SK-N-MC (cell line): Measurements from ENCODE around the gene PRRC2B.
"Not testable (repeated sequence)": the region's sequence is repeated elsewhere in the genome, so short reads cannot be mapped to it uniquely, and the experiment has no call there.

ENCODE experiments used
- EZH2 ChIP-seq: fragments of 200-600 bp; sonication (generic); IDR thresholded peaks from one replicate; pipeline ENCODE4 v1.6.1; 2017; ENCODE audit warnings: antibody characterized with exemption
- POLR2AphosphoS5 ChIP-seq: IDR thresholded peaks from 2 replicates; pipeline ENCODE4 v1.6.1; 2012; ENCODE audit warnings: mild to moderate bottlenecking, low read depth, low read length, borderline replicate concordance

DNA sequence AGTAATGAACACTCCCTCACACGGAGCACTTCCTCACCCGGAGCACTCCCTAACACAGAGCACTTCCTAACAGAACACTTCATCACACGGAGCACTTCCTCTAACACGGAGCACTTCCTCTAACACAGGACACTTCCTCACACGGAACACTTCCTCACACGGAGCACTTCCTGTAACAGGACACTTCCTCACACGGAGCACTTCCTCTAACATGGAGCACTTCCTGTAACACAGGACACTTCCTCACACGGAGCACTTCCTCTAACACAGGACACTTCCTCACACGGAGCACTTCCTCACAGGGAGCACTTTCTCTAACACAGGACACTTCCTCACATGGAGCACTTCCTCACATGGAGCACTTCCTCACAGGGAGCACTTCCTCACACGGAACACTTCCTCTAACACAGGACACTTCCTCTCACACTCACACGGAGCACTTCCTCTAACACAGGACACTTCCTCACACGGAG is 121.7 kb downstream of the PRRC2B start:
- not testable (repeated sequence) for TF ChIP-seq POLR2AphosphoS5, EZH2
